DOHH2 (cell line): ENCODE measurements around the gene EEFSEC.

Experiments
- H3F3A ChIP-seq: fragments of 200-600 bp; sonication (generic), shearing (Covaris generic); 2 replicates; pipeline ENCODE4 v1.6.0; 2016; ENCODE audit warnings: antibody characterized with exemption, mild to moderate bottlenecking; ENCODE audit not compliant: control insufficient read depth, insufficient read depth
- H3K27ac ChIP-seq: fragments of 200-600 bp; sonication (generic); 2 replicates; pipeline ENCODE4 v1.5.1; 2014; ENCODE audit warnings: low read depth, mild to moderate bottlenecking, low read length, moderate library complexity
- H3K27me3 ChIP-seq: fragments of 200-600 bp; sonication (generic); 2 replicates; pipeline ENCODE4 v1.6.1; 2014; ENCODE audit warnings: mild to moderate bottlenecking, low read length, mixed read lengths; ENCODE audit not compliant: control insufficient read depth
- H3K36me3 ChIP-seq: fragments of 200-600 bp; sonication (generic); 2 replicates; pipeline ENCODE4 v1.6.1; 2014; ENCODE audit warnings: mild to moderate bottlenecking, low read length, moderate library complexity, mixed read lengths; ENCODE audit not compliant: control insufficient read depth
- H3K4me1 ChIP-seq: fragments of 200-600 bp; sonication (generic); 2 replicates; pipeline ENCODE4 v1.6.1; 2014; ENCODE audit warnings: mild to moderate bottlenecking, low read length, mixed read lengths; ENCODE audit not compliant: control insufficient read depth
- H3K4me2 ChIP-seq: fragments of 200-600 bp; sonication (generic); 2 replicates; pipeline ENCODE4 v1.6.0; 2014; ENCODE audit warnings: mild to moderate bottlenecking, low read length, moderate library complexity
- H3K4me3 ChIP-seq: fragments of 200-600 bp; sonication (generic); 2 replicates; pipeline ENCODE4 v1.5.1; 2014; ENCODE audit warnings: mild to moderate bottlenecking, low read length, mixed read lengths
- H3K79me2 ChIP-seq: fragments of 200-600 bp; sonication (generic); 2 replicates; pipeline ENCODE4 v1.6.1; 2014; ENCODE audit warnings: mild to moderate bottlenecking, low read length, mixed read lengths; ENCODE audit not compliant: control insufficient read depth
- H3K9me2 ChIP-seq: fragments of 200-600 bp; sonication (generic); replicated peaks from 2 replicates; pipeline ENCODE4 v1.6.1; 2014; ENCODE audit warnings: mild to moderate bottlenecking, low read length, mixed read lengths; ENCODE audit not compliant: control insufficient read depth
- H3K9me3 ChIP-seq: fragments of 200-600 bp; sonication (generic); 2 replicates; pipeline ENCODE4 v1.6.1; 2014; ENCODE audit warnings: antibody characterized with exemption, low read length, mixed read lengths; ENCODE audit not compliant: control insufficient read depth, insufficient read depth
- H4K20me1 ChIP-seq: fragments of 200-600 bp; sonication (generic); 2 replicates; pipeline ENCODE4 v1.6.0; 2014; ENCODE audit warnings: low read depth, mild to moderate bottlenecking, antibody characterized with exemption, low read length, moderate library complexity; ENCODE audit not compliant: control insufficient read depth, insufficient read depth
- EZH2phosphoT487 ChIP-seq: fragments of 200-600 bp; sonication (generic); IDR thresholded peaks from 2 replicates; pipeline ENCODE4 v1.6.1; 2017; ENCODE audit warnings: borderline replicate concordance, mild to moderate bottlenecking, antibody characterized with exemption, low read length, moderate library complexity, mixed read lengths
- TF ChIP-seq, protein P1 (sequence below): fragments of 200-600 bp; sonication (generic); IDR thresholded peaks from one replicate; pipeline ENCODE4 v1.5.1; 2014; ENCODE audit warnings: antibody characterized with exemption, mild to moderate bottlenecking, low read depth, low read length; ENCODE audit not compliant: poor library complexity, severe bottlenecking

Gene EEFSEC

DNA sequence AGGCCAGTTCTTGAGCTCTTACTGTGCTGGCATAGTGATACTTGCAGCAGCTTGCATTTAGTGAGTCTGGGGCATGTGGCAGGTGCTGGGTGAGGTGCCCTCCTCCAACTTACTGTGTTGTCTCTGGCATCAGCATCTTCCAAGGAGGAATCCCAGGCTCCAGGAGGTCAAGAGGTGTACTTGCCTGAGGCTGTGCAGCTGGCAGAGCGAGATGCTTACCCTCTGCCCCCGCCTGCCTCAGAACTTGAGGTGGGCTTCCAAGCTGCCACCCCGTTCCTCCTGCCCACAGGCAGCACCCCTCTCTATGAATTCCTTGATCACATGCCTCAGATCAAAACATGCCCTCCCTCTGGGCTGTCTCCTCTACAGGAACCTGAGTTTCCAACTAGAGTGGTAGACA lies 86.0 kb downstream of the EEFSEC start:
- Histone ChIP-seq H3K9me2 (no peaks in the 10 kb centered on the region), H3K36me3 (no peaks in the 10 kb centered on the region), H3K27me3 (no peaks in the 10 kb centered on the region), H3K4me1 (peaks cover 17% of the 10 kb centered on the region), H3F3A (no peaks in the 10 kb centered on the region), H4K20me1 (no peaks in the 10 kb centered on the region), H3K27ac (no peak overlapping the region), H3K9me3 (no peaks in the 10 kb centered on the region), H3K4me2 (no peak overlapping the region), H3K79me2 (peaks cover 6% of the 10 kb centered on the region), H3K4me3 (no peak overlapping the region)
- TF ChIP-seq, protein P1, sequence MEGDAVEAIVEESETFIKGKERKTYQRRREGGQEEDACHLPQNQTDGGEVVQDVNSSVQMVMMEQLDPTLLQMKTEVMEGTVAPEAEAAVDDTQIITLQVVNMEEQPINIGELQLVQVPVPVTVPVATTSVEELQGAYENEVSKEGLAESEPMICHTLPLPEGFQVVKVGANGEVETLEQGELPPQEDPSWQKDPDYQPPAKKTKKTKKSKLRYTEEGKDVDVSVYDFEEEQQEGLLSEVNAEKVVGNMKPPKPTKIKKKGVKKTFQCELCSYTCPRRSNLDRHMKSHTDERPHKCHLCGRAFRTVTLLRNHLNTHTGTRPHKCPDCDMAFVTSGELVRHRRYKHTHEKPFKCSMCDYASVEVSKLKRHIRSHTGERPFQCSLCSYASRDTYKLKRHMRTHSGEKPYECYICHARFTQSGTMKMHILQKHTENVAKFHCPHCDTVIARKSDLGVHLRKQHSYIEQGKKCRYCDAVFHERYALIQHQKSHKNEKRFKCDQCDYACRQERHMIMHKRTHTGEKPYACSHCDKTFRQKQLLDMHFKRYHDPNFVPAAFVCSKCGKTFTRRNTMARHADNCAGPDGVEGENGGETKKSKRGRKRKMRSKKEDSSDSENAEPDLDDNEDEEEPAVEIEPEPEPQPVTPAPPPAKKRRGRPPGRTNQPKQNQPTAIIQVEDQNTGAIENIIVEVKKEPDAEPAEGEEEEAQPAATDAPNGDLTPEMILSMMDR, result no peak
- TF ChIP-seq EZH2phosphoT487, result no peak

DNA sequence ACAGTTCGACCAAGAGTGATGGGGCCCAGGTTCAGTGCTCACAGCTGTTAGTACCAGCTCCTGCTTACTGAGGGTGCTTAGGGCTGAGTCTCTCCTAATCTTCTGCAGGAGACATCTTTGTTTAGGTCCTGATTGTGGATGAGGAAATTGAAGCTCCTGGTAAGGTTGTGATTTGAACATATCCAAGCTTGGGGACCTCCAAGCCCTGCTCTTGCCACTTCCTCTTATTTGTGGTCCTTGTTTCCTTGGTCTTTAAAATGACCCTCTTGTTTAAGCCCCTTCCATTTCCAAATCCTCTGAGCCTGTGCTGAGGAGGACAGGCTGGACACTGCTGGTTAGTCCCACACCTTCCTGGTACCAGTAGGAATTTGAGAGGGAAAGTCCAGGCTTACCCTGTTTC lies 87.0 kb downstream of the EEFSEC start:
- Histone ChIP-seq H3K27ac (no peak overlapping the region), H4K20me1 (no peaks in the 10 kb centered on the region), H3K9me2 (no peaks in the 10 kb centered on the region), H3K4me1 (peaks cover 17% of the 10 kb centered on the region), H3K27me3 (no peaks in the 10 kb centered on the region), H3K4me2 (no peak overlapping the region), H3K4me3 (no peak overlapping the region), H3K9me3 (no peaks in the 10 kb centered on the region), H3K36me3 (no peaks in the 10 kb centered on the region), H3K79me2 (peaks cover 6% of the 10 kb centered on the region), H3F3A (no peaks in the 10 kb centered on the region)
- no peak for TF ChIP-seq EZH2phosphoT487
- TF ChIP-seq, protein P1, result no peak

DNA sequence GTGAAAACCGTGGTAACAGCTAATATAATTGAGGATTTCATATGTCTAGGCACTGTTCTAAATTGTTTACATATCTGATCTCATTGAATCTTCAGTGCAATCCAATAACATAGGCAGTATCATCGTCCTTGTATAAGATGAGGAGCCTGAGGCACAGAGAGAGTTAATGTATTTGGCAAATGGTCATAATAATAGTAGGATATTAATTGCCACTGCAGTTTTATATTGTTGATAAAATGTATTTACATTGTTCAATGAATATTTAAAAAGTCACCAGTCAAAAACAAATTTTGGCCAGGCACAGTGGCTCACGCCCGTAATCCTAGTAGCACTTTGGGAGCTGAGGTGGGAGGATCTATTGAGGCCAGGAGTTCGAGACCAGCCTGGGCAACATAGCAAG lies 88.5 kb downstream of the EEFSEC start:
- Histone ChIP-seq H3K36me3 (peaks cover under 1% of the 10 kb centered on the region; the same call in 1 of the 2 replicates), H3K4me2 (no peak overlapping the region), H3K79me2 (peaks cover 4% of the 10 kb centered on the region), H3K27ac (no peak overlapping the region), H3K4me3 (no peak overlapping the region), H4K20me1 (no peaks in the 10 kb centered on the region), H3F3A (no peaks in the 10 kb centered on the region), H3K9me2 (no peaks in the 10 kb centered on the region), H3K27me3 (no peaks in the 10 kb centered on the region), H3K9me3 (no peaks in the 10 kb centered on the region), H3K4me1 (peaks cover 2% of the 10 kb centered on the region)
- TF ChIP-seq EZH2phosphoT487, result no peak

DNA sequence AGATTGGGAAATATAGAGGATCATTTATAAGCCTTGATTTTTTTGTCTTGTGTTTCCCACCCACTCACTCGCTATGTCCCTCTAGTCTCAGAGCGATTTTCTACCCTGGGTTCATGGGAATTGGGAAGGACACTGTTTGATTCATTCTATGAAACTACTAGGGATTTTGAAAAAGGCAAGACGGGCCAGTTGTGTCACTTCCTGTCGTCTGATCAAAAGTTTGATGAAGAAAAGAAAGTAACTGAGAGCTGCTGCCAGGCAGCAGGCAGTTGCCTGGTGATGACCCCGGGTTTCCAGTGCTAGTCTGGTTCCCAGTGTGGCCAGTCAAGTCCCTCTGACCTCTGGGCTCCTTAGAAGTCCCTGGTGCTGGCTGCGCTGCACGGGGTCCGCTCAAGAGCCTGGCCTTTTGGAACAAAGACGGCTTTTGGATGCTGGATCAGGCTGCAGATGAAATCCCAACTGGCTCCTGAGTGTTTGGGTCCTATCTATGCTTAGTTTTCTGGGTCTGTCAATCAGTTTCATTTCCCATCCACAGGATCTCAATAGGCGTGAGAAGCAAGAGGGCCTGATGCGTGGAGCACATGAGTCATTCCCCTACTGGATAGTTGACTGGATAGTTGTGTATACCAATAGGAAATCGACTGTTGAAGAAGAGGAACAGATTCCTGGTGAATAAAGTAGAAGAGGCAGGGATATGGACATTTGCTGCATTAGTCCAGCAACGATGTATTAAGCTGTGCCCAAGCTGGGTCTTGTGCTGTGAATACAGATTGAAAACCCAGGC lies 89.7 kb downstream of the EEFSEC start:
- no peaks in the 10 kb centered on the region for H3K9me2 ChIP-seq
- H3K4me3 ChIP-seq, result no peak overlapping the region
- peaks cover 3% of the 10 kb centered on the region for H3K79me2 ChIP-seq
- TF ChIP-seq, protein P1, result no peak
- no peak for TF ChIP-seq EZH2phosphoT487
- H3K27me3 ChIP-seq, result no peaks in the 10 kb centered on the region
- no peak overlapping the region for H3K4me2 ChIP-seq
- H4K20me1 ChIP-seq, result no peaks in the 10 kb centered on the region
- peaks cover 13% of the 10 kb centered on the region; the same call in 1 of the 2 replicates for H3K36me3 ChIP-seq
- H3K9me3 ChIP-seq, result no peaks in the 10 kb centered on the region
- H3F3A ChIP-seq, result no peaks in the 10 kb centered on the region
- H3K27ac ChIP-seq, result no peak overlapping the region
- H3K4me1 ChIP-seq, result no peaks in the 10 kb centered on the region
